Right lobe of liver (tissue), 4 donors: ENCODE data around the gene ABCC1.

Source experiments
- CTCF ChIP-seq, 4 donors: fragments of 200-600 bp in 3 of 4; fragments of 450-650 bp in 1 of 4; IDR thresholded peaks; one replicate each; pipeline versions ENCODE4 v1.5.1 to v1.8.0; 2016 to 2022; ENCODE audit warnings: antibody characterized with exemption in 4 of 4, mild to moderate bottlenecking in 2 of 4
- POLR2A ChIP-seq: fragments of 450-650 bp; IDR thresholded peaks from one replicate; pipeline ENCODE4 v1.6.1; 2017; ENCODE audit warnings: antibody characterized with exemption, mild to moderate bottlenecking
- donor health status: DM: no; HTN: no; CAD: no.
- donor health status: DM: no; HTN: no; CAD: no.
- donor health status: DM: no; HTN: yes; CAD: no.

- TF ChIP-seq POLR2A (no peak), CTCF (IDR thresholded peaks at IDR 0.05) (no peak)
These were observed 195.9 kb downstream of the ABCC1 start for GRCh38 chr16:16145286-16145685.
